Stimulated activated CD4-positive, alpha-beta T cell treated with anti-CD3 and anti-CD28 coated beads, Interleukin-4, amount 100 ng/mL, for 48 hours (primary cell): ENCODE data around the gene NCOA1.
"Not testable (repeated sequence)": the region's sequence is repeated elsewhere in the genome, so short reads cannot be mapped to it uniquely, and the experiment has no call there.

Experiments
- DNase-seq, 2 donors: peaks; one replicate each; pipeline ENCODE4 v3.0.0-alpha.2; 2020; ENCODE audit warnings: low read depth in 2 of 2

NCOA1 gene

GRCh38 chr2:24505534-24506275, 14.7 kb downstream of the NCOA1 start:
- DNase-seq = no peak

GRCh38 chr2:24507549-24507948, 16.5 kb downstream of the NCOA1 start:
- no peak for DNase-seq

GRCh38 chr2:24508878-24509277, 17.8 kb downstream of the NCOA1 start:
- DNase-seq = no peak

- no peak for DNase-seq
Observed at GRCh38 chr2:24509425-24509824, 18.4 kb downstream of the NCOA1 start.

GRCh38 chr2:24509840-24510239, 18.8 kb downstream of the NCOA1 start:
- no peak for DNase-seq

- DNase-seq = no peak
Observed at GRCh38 chr2:24510771-24511170, 19.7 kb downstream of the NCOA1 start.

GRCh38 chr2:24511198-24511597, 20.1 kb downstream of the NCOA1 start:
- DNase-seq = no peak

GRCh38 chr2:24511894-24512293, 20.8 kb downstream of the NCOA1 start:
- no peak for DNase-seq

GRCh38 chr2:24512404-24512803, 21.4 kb downstream of the NCOA1 start:
- no peak for DNase-seq

GRCh38 chr2:24512831-24513230, 21.8 kb downstream of the NCOA1 start:
- no peak for DNase-seq

- DNase-seq = no peak
Observed at GRCh38 chr2:24513281-24514071, 22.4 kb downstream of the NCOA1 start.

- DNase-seq = no peak
Observed at GRCh38 chr2:24514820-24515219, 23.8 kb downstream of the NCOA1 start.

GRCh38 chr2:24515335-24515734, 24.3 kb downstream of the NCOA1 start:
- DNase-seq = no peak

- no peak for DNase-seq
Observed at GRCh38 chr2:24515831-24516230, 24.8 kb downstream of the NCOA1 start.

GRCh38 chr2:24517247-24517646, 26.2 kb downstream of the NCOA1 start:
- DNase-seq = no peak

- no peak for DNase-seq
Observed at GRCh38 chr2:24520175-24520574, 29.1 kb downstream of the NCOA1 start.

GRCh38 chr2:24521162-24521857, 30.3 kb downstream of the NCOA1 start:
- DNase-seq = no peak

GRCh38 chr2:24521975-24522639, 31.1 kb downstream of the NCOA1 start:
- DNase-seq = no peak

GRCh38 chr2:24527536-24527935, 36.5 kb downstream of the NCOA1 start:
- no peak for DNase-seq

- no peak for DNase-seq
Observed at GRCh38 chr2:24530796-24531195, 39.7 kb downstream of the NCOA1 start.

GRCh38 chr2:24531610-24532009, 40.6 kb downstream of the NCOA1 start:
- DNase-seq = not testable (repeated sequence)

- DNase-seq = not testable (repeated sequence)
Observed at GRCh38 chr2:24532057-24532456, 41.0 kb downstream of the NCOA1 start.
